ENCODE results near the gene TFCP2.
"Not testable (repeated sequence)": the region's sequence is repeated elsewhere in the genome, so short reads cannot be mapped to it uniquely, and the experiment has no call there.

GRCh38 chr12:51078346-51078745 is 94.6 kb downstream of the TFCP2 start:
- not testable (repeated sequence) for TF ChIP-seq CTCF (IDR thresholded peaks at IDR 0.05; ENCODE audit: insufficient read depth, low read depth, low read length); EZH2 (IDR thresholded peaks at IDR 0.05; ENCODE audit: insufficient read depth, low read length)

Measured in astrocyte (in vitro differentiated cells and primary cell).